HPDE6-E6E7 (cell line): ENCODE results near the gene PPP1R13L.

Experiments used
- DNase-seq: peaks from one replicate; pipeline ENCODE4 v3.0.0; 2011; ENCODE audit warnings: missing footprints; ENCODE audit errors: extremely low spot score

PPP1R13L gene, protein sequence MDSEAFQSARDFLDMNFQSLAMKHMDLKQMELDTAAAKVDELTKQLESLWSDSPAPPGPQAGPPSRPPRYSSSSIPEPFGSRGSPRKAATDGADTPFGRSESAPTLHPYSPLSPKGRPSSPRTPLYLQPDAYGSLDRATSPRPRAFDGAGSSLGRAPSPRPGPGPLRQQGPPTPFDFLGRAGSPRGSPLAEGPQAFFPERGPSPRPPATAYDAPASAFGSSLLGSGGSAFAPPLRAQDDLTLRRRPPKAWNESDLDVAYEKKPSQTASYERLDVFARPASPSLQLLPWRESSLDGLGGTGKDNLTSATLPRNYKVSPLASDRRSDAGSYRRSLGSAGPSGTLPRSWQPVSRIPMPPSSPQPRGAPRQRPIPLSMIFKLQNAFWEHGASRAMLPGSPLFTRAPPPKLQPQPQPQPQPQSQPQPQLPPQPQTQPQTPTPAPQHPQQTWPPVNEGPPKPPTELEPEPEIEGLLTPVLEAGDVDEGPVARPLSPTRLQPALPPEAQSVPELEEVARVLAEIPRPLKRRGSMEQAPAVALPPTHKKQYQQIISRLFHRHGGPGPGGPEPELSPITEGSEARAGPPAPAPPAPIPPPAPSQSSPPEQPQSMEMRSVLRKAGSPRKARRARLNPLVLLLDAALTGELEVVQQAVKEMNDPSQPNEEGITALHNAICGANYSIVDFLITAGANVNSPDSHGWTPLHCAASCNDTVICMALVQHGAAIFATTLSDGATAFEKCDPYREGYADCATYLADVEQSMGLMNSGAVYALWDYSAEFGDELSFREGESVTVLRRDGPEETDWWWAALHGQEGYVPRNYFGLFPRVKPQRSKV

DNA sequence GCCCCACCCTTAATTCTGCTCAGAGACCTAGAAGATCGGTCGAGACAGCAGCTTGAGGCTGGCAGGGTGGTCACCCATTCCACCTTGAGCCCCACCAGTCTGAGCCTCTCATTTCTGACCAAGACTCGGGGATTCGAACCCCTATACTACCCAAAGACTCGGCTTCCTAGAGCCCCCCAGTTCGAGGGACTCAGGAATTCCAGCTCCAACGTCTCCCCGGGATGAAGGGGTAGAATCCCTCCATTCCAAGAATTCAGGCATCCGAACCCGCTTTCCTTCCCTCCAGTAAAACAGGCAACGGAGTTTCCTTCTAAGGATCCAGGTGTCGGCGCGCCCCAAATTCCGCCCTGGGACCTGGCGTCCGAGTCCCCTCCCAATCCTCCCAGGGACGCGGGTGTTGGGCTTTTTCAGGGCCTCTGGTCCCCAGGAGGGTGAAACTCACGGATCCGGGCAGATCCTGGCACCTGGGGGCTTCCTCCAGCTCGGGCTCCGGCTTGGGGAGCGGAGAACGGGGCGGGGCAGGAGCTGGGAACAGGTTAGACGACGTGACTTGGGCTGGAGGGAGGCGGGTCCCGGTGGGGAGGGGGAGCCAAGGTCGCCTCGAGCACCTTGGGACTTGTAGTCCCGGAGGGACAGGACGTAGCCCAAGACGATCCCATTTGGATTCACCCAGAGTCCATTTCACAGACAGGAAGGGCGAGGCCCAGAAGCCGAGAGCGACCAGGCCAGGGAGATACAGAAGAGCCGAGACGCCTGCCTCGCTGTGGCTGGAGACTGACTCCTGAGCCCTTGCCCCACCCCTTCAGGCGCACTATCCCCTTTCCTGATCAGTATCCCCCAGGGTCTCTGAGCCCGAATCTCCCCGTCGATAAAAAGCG lies at the start of gene PPP1R13L:
TSS of gene PPP1R13L (minus strand) at position 513 of the 878 bp plus-strand sequence. CDS start 6,751 bp downstream, outside the sequence.
- DNase-seq, result peak; percentile 79

DNA sequence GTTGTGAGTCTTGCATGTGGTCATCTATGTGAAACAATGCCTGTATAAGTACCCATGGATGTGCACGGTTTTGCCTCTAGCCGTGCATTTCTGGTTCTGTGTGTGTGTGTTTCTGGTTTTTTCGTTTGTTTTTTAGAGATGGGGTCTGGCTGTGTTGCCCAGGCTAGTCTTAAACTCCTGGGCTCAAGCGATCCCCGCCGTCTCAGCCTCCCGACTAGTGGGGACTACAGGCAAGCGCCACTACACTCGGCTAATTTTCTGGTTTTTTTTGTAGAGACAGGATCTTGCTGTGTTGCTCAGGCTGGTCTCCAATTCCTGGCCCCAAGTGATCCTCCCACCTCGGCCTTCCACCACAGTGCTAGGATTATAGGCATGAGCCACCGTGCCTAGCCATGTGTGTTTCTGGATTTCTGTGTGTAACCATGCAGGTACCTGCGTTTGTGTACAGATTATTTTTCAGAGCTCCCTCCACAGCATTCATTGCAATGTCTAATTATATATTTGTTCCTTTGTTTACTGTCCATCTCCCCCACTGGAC lies 47.0 kb upstream of the PPP1R13L start:
- DNase-seq, result no peak

DNA sequence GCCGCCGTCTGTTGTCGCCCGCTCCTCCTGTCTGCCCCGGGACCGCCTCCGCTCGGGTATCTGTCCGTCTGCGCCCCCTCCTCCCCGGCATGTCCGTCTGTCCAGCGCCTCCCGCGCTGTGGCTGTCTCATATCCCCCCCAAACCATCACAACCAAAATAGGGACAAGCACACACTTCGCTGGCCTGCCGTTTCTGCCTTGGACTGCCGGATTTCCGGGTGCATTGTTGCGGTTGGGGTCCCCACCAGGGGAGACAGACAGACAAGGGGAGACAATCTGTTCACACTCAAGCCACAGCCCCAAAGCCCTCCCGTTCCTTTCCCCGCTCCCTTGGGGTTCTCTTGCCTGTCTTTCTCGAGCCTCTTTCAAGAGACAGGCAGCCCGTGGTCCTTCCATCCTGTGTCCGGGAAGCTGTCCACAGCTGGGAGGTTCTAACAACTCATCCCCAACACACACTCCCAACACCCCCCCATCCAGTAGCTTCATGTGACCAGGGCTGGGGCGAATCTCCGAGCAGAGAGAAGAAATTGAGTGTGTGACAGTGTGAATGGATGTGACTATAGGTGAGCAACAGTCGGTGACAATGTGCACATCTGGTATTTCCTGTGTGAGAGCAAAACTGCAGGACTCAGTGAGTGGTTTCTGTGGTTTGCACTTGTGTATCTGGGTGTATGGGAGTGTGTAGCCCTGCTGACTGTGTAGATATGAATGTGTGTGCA lies 46.4 kb upstream of the PPP1R13L start:
- DNase-seq, result no peak

DNA sequence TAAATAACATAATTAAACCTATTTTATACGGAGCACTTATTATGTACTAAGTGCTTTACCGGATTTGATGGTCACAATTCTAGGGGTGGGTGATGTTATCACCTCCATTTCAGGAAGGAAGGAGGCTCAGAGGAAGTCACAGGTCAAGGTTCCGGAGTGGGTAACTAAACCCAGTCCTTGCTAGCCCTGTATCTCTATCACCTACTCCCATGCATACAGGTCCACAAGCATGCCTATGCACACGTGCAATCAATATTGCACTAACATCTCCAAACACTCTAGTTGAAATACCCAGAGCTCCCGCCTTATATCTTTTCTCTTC lies 45.1 kb upstream of the PPP1R13L start:
- no peak for DNase-seq

DNA sequence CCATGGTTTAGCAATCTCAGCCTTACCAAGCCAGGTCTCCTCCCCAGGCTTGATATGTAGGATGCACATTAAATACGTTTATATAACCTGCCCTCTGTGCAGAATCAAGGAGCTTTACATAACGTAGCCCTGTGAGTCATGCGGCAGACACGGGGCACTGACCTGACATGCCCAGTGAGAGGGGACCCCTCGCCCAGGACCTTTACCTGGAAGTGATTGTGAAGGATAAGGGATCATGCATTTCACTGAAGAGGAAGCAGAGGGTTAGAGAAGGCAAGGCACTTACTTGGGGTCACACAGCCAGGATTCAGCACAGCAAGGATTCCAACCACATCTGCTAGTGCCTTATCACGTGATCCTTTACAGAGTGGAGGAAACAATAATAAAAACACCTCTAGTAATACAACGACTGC lies 44.0 kb upstream of the PPP1R13L start:
- DNase-seq, result no peak

DNA sequence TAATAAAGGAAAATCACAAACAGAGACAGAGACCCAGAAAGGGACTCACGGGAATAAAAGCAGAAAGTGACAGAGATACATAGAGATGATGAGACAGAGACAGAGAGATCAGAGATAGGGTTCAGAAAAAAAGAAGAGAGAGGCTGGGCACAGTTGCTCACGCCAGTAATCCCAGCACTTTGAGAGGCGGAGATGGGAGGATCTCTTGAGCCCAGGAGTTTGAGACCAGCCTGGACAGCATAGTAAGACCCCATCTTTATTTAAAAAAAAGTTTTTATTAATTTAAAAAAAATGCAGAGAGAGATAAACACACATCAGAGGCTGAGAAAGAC lies 43.5 kb upstream of the PPP1R13L start:
- no peak for DNase-seq

DNA sequence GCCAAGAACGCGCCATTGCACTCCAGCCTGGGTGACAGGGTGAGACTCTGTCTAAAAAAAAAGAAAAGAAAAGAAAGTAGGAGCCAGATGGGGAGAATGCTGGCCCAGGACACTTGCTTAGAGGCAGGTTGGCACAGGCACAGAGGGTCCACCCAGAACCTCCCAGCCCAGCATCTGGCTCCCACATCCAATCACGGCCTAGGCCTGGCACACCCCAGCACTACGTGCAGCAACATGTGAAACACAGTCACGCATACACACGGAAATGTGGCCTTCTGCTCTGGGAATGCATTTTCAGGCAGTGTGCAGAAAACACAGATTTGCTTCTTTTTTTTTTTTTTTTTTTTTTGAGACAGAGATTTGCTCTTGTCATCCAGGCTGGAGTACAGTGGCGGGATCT lies 42.1 kb upstream of the PPP1R13L start:
- DNase-seq, result peak; percentile 89

DNA sequence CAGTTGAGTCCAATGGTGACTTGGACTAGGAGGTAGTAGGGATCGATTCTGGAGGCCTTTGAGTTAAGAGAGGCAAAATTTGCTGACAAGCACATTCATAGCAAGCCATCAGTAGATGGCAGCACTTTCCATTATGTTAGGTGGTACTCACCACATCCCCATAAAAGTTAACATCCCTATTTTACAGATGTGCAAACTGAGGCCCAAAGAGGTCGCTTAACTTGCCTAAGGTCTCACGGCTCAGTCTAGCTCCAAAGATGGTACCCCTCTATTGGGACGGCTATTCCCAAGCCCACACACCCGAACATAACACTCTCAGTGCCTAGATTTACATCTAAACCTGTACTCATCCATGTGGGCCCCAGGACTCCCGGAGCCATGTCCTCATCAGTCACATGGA lies 41.4 kb upstream of the PPP1R13L start:
- DNase-seq, result no peak

DNA sequence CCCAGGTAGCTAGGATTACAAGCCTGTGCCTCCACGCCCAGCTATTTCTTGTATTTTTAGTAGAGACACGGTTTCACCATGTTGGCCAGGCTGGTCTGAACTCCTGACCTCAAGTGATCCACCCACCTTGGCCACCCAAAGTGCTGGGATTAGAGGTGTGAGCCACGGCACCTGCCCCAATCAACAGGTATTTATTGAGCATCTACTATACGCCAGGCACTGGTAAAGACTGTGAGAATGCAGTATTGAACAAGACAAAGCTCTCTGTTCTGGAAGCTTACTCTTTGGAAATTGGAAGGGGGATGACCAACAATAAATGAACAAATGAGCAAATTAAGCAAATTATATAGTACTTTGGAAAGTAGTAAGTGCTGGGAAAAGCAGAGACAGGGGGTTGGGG lies 40.3 kb upstream of the PPP1R13L start:
- DNase-seq, result no peak

DNA sequence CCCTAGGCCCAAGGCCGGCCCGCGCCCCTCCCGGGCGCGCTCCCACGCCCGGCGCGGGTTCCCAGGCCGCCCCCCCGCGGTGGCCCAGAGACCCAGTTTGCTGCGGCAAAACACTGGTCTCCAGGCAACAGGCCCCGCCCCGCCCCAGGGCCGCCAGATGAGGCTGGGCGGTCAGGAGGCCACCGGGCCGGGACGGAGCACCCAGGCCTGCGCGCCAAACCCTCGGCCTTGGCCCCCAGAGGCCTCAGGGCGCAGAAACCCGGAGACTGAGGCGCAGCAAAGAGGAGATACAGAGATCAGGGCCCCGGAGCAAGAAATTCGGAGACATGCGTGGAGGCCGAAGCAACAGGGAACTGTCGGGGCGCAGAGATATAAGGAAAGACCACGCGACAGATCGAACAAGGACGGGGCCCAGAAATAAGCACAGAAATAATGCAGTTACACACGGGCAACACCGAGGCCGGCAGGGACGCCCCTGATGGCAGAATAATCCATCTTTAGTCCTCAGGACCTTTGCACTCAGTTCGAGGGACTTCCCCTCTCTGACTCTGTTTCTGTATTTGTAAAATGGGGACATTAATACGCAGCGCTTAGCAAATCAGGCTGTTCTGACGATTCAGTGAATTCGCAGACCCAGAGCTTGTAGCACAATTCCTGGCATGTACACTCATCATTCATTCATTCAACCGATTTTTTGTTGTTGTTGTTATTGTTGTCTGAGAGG lies 39.6 kb upstream of the PPP1R13L start:
- no peak for DNase-seq

DNA sequence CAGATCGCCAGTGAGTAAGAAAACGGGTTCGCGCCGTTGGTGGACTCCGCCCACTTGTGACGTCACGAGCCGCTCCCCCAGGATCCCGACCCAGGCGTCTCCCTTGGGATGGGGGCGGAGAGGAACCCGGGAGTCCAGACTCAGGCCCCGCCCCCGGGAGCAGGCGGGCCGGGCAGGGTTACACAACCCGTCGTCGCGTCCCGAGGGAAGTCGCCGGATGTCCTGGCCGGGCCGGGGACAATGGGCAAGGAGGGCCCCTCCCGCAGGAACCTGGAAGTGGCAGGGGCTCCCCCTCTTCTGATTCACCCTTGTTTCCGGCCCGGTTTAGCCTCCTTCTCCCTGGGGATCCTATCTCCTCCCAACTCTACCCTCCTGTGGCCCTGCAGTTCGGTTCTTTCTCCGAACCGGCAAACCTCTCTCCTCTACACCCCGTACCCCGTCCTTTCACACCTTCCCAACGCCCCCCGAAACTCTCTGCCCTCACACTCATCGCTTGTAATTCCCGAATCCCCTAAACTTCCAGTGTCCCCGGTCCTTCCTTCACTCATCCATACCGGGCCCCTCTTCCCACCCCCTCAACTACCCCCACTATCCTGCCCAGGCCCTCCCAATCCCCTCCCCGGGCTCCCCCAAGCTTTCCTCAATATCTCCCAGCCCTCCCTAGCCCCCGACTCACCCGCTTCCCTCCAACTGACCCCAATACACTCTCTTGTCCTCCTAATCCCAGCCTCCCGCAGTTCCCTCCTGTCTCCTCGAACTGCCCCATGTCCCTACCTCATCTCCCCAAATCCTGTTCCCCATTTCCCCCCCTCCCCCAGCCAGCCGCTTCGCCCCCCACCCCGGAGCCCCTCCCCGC lies 38.8 kb upstream of the PPP1R13L start:
- peak; percentile 93 for DNase-seq

DNA sequence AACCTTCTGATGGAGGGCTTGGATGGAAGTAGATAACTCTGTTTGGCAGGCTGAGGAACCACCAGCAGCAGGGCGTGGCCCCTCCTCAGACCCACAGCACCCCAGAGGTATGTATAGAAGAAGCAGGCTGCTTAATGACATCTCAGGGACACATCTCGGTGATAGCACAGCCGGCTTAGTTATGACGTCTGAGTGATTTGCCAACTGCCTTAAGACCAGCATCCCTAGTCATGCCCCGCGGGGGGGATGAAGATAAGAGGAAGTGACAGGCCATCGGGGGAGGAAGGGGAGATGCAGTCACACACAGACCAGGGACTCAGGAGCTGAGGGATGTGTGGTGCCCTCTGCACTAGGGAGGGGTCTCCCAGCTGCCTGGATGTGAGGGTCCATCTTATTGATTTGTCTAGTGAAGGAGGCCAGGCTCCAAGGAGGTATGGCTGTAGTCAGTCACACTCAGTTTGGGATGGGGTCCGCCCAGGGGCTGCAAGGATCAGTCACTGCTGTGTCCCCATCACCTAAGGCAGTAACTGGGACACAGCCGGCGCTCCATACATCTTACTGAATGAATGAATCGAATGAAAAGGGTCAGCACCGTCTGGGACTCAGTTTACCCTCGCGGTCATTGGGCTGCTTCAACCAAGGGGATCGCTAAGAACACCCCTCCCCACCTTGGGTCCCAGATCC lies 38.1 kb upstream of the PPP1R13L start:
- no peak for DNase-seq

DNA sequence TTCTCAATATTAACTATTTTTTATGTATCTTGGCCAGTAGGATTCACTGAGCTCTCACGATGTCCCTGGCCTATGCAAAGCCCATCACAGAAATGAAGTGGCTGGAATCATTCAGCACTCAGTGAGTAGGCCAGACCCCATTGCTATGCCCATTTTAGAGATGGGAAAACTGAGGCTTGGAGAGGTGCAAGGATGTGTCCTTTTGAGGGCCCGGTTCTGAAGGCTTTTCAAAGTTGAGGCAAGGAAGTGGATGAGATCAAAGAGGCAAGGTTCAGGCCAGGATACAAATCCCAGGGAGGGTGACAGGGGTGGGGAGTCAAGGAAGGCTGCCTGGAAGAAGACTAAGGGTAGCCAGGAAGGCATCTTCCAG lies 37.5 kb upstream of the PPP1R13L start:
- DNase-seq, result no peak

DNA sequence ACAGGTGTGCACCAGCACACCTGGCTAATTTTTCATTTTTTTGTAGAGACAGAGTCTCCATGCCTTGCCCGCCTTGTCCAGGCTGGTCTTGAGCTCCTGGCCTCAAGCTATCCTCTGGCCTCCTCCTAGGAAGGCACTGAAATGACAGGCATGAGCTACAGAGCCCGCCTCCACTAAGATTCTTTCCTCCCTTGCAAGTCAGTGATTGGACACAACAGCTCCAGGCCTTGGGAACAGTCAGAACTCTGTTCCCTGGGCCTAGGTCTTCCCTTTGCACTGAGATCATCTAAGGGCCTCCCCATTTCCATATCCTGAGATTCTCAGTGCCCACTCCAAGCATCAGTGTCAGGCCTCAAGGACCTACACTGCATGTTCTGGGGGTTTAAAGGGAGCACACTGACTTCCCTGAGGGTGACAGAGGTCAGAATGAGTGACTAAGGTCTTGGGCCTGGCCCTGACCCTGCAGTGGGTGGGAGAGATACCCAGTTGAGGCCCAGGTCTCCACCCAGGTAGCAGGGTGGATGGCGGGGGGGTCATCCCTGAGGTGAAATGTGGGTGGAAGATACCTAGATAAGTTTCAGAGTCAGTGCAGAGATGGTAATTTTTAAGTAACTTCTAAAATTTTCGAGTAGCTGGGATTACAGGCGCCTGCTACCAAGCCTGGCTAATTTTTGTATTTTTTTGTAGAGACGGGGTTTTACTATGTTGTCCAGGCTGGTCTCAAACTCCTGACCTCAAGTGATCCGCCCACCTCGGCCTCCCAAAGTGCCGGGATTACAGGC lies 36.2 kb upstream of the PPP1R13L start:
- no peak for DNase-seq

DNA sequence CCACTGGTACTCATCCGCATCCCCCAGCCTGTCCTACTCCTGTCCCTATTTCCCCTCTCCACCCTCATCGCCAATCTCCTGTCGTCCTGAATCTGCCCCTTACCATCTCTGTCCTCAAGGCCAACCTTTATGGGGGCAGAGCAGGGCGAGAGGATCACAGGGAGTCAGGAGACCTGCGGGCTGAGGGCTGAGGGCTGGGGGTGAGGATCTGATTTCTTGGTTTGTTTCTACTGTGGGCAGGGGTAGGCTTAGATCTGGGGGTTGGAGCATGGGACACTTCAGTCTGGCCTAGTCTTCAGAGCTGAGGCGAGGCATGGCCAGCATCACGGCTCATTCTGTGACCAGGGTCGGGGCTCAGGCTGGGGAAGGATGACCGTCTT lies 35.4 kb upstream of the PPP1R13L start:
- no peak for DNase-seq

DNA sequence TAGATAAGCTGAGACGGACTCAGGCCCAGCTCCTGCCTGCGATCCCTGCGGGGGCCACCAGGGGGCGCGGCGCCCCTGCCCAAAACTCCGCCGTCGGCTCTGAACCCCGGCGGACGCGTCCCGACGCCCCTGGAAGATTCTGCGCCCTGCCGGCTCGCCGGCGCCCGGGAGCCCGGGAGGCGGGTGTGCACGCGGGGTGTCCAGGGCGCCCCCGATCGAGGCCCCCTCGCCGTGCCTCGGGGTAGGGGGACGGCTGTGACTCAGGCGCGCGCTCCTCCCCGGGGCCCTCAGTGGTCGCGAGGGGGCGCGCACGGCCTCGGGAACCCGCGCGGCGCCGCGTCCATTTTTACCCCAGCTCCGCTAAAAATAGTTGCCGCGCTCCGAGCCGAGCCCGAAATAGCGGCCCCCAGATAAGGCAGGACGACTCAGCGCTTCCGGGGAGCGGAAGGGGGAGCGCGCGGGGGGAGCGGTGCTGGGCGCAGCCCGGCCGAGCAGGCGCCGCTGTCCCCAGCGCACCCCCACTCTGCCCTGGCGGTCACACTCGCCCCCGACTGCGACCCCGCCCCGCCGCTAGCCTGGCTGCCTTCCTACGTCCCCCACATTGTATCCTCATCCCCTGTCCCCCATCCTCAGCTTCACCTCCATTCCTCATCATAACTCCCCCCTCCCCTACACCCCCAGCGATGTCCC lies 34.8 kb upstream of the PPP1R13L start:
- no peak for DNase-seq

DNA sequence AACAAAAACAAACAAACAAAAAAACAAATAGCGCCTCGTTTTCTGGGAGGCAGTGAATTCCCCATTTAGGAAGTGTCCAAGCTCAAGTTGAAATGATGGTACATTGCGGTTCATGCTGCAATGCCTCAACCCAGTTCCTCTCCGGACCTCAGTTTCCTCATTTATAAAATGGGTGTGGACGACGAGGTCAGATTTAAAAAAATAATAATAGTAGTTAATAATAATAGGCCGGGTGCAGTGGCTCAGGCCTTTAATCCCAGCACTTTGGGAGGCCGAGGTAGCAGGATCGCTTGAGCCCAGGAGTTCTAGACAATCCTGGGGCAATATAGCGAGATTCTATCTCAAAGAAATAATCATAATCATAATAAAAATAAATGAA lies 34.3 kb upstream of the PPP1R13L start:
- no peak for DNase-seq

DNA sequence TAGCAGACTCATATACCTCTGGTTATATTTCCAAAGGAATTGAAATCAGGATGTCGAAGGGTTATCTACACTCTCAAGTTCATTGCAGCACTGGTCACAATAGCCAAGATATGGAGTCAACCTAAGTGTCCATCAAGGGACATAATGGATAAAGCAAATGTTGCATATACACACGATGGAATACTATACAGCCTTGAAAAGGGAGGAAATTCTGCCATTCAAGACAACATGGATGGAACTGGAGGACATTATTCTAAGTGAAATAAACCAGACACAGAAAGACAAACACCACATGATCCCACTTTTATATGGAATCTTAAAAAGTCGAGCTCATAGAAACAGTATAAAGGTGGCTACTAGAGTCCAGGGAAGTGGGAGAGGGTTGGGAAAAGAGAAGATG lies 32.5 kb upstream of the PPP1R13L start:
- no peak for DNase-seq
